ENCODE results near the gene PCP4.

The PCP4 gene

DNA sequence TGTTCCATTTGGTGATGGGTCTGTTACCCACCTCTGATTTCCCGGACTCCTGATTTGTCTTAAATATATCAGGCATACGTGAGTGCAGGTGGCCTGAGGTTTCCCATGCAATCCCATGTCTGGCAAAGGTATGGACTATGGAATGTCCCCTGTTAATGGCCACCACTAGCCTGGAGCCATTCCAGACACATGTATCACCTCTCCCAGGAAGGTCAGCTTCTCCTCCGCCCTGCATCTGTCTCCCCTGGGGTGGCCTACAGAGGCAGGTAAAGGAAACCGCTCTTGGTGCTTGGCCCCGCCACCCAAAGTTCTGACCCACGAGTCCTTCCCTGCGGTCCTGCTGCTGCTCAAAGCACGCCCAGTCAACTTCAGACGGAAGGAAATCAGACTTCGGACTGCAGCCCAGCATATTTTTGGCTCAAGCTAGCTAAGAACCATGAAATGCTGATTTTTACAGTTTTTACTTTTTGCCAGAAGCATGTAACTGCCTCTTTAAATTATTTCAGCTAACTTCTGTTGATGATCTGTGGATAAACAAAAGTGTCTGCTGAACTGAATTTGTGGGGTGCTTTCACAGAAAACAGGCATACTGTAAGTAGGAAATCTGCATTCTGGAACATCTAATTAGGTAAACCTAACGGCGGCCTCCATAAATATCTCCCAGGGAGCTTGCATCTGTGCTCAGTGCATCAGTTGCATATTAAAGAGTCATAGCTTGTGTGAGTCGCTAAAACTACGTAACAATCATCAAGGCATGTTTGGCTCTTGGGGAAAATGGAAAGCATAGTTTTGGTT lies 105.9 kb downstream of the PCP4 start:
- no peak for DNase-seq (ENCODE audit: low spot score)

DNA sequence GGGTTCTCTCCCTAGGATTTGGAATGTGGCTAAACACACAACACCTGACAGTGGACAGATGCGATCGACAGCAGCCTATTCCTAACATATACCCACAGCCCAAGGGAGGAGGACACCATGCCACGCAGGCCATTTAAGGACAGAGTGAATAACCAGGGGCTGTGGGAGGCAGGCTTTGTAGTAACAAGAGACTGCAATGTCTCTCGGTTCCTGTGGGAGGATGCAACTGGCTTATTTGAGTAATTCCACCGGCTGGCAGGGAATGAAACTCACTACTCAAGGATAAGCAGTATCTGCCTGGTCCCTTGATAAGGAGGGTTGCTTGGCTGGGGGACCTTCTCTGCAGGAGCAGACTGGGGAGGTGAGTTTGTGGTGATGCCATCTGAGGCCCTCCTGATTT lies 109.6 kb downstream of the PCP4 start:
- no peak for DNase-seq (ENCODE audit: low spot score)

Data from COLO829 (cell line).